Endothelial cell of umbilical vein (primary cell): ENCODE results near the gene PPFIA2. TPM values are rescaled to one million over a fixed set of nuclear protein-coding genes. Genes with fewer than 3 reads are reported as not detected.

Experiments
- BruUV-seq: library from RNA; stranded (reverse); fragments of 400-500 nt; replicated peaks from 2 replicates; lab custom pipeline; 2021; lab: Mats Ljungman, UMichigan
- CTCF ChIA-PET: fragments of 300-600, 350-600 bp; sonication (Branson Sonifier 250); formaldehyde crosslinking; loops from one replicate; lab custom pipeline; 2021; ENCODE audit warnings: antibody characterized with exemption, inconsistent platforms; lab: Charles Lee
- POLR2A ChIA-PET: fragments of 300-600, 350-600 bp; sonication (Branson Sonifier 250); formaldehyde crosslinking; loops from one replicate; lab custom pipeline; 2021; ENCODE audit warnings: antibody characterized with exemption, inconsistent platforms; lab: Charles Lee
- DNase-seq: peaks from one replicate; pipeline ENCODE4 v3.0.0-alpha.2; 2011; ENCODE audit warnings: low read depth, low spot score
- FAIRE-seq: peaks from 2 replicates; lab custom pipeline; 2011; peaks lifted over from hg19 to GRCh38; lab: Jason Lieb, UNC
- H2AFZ ChIP-seq: 2 replicates; pipeline ENCODE4 v1.6.0; 2012; ENCODE audit warnings: low read depth, low read length, control low read depth, inconsistent platforms
- H3K27ac ChIP-seq: 2 replicates; pipeline ENCODE4 v1.5.1; 2011; ENCODE audit warnings: low read depth, mild to moderate bottlenecking, control low read depth, low read length, moderate library complexity; ENCODE audit not compliant: insufficient read depth
- H3K27me3 ChIP-seq, 2 experiments: 2 replicates each; pipeline versions ENCODE4 v1.6.0 to v1.6.1; 2011; ENCODE audit warnings: low read length in 2 of 2, mixed read lengths in 1 of 2; ENCODE audit not compliant: control insufficient read depth in 2 of 2, insufficient read depth in 2 of 2
- H3K36me3 ChIP-seq, 2 experiments: 2 replicates in 1 of 2; 3 replicates in 1 of 2; pipeline ENCODE4 v1.5.1; 2011; ENCODE audit warnings: low read length in 2 of 2, mild to moderate bottlenecking in 1 of 2, moderate library complexity in 1 of 2; ENCODE audit not compliant: control insufficient read depth in 2 of 2, insufficient read depth in 2 of 2; ENCODE audit errors: extremely low read depth in 1 of 2
- H3K4me1 ChIP-seq: 3 replicates; pipeline ENCODE4 v1.5.1; 2011; ENCODE audit warnings: mild to moderate bottlenecking, low read length; ENCODE audit not compliant: control insufficient read depth, insufficient read depth; ENCODE audit errors: extremely low read depth
- H3K4me2 ChIP-seq: 2 replicates; pipeline ENCODE4 v1.6.1; 2011; ENCODE audit warnings: low read length, control low read depth, mixed read lengths; ENCODE audit not compliant: insufficient read depth
- H3K4me3 ChIP-seq, 3 experiments: fragments of 200-600 bp in 1 of 3; sonication (generic), shearing (Covaris generic) in 1 of 3; replicated peaks in 1 of 3; 2 replicates each; pipeline ENCODE4 v1.5.1; 2011 to 2016; ENCODE audit warnings: control low read depth in 3 of 3, low read length in 3 of 3, mild to moderate bottlenecking in 2 of 3, inconsistent platforms in 1 of 3, low read depth in 1 of 3, moderate library complexity in 1 of 3; ENCODE audit not compliant: insufficient read depth in 1 of 3
- H3K79me2 ChIP-seq: 2 replicates; pipeline ENCODE4 v1.6.0; 2012; ENCODE audit warnings: low read length, inconsistent platforms; ENCODE audit not compliant: control insufficient read depth, insufficient read depth
- H3K9ac ChIP-seq: replicated peaks from 2 replicates; pipeline ENCODE3; 2011; ENCODE audit warnings: low read length, control low read depth; ENCODE audit not compliant: insufficient read depth; ENCODE audit errors: extremely low read depth
- H3K9me1 ChIP-seq: replicated peaks from 3 replicates; pipeline ENCODE4 v1.6.0; 2011; ENCODE audit warnings: mild to moderate bottlenecking, low read length; ENCODE audit not compliant: control insufficient read depth, insufficient read depth; ENCODE audit errors: extremely low read depth
- H3K9me3 ChIP-seq: replicated peaks from 2 replicates; pipeline ENCODE4 v1.5.1; 2012; ENCODE audit warnings: low read length, inconsistent platforms; ENCODE audit not compliant: control insufficient read depth, insufficient read depth
- H4K20me1 ChIP-seq: replicated peaks from 2 replicates; pipeline ENCODE3; 2011; ENCODE audit warnings: mild to moderate bottlenecking, low read length; ENCODE audit not compliant: control insufficient read depth, insufficient read depth; ENCODE audit errors: extremely low read depth
- EZH2 ChIP-seq: IDR thresholded peaks from 2 replicates; pipeline ENCODE4 v1.6.1; 2012; ENCODE audit warnings: borderline replicate concordance, low read depth, mild to moderate bottlenecking, moderate library complexity, low read length, inconsistent platforms; ENCODE audit not compliant: severe bottlenecking
- FOS ChIP-seq: IDR thresholded peaks from 2 replicates; pipeline ENCODE4 v1.6.1; 2011; ENCODE audit warnings: mild to moderate bottlenecking, low read length, moderate library complexity, borderline replicate concordance; ENCODE audit not compliant: insufficient read depth
- GATA2 ChIP-seq: IDR thresholded peaks from 2 replicates; pipeline ENCODE4 v1.7.0; 2011; ENCODE audit warnings: low read depth, mild to moderate bottlenecking, moderate library complexity, mixed read lengths, low read length; ENCODE audit not compliant: insufficient read length, insufficient read depth
- JUN ChIP-seq: IDR thresholded peaks from 2 replicates; pipeline ENCODE4 v1.6.1; 2011; ENCODE audit warnings: borderline replicate concordance, low read depth; ENCODE audit not compliant: insufficient read length, insufficient read depth
- MYC ChIP-seq: IDR thresholded peaks from one replicate; pipeline ENCODE4 v1.6.1; 2011; ENCODE audit warnings: mild to moderate bottlenecking, low read depth, low read length
- POLR2A ChIP-seq: IDR thresholded peaks from 2 replicates; pipeline ENCODE4 v1.6.1; 2012; ENCODE audit warnings: low read depth, mild to moderate bottlenecking, control low read depth, low read length
- POLR2AphosphoS5 ChIP-seq: IDR thresholded peaks from 2 replicates; pipeline ENCODE4 v1.6.1; 2012; ENCODE audit warnings: low read depth, mild to moderate bottlenecking, control low read depth, low read length, moderate library complexity; ENCODE audit not compliant: insufficient read depth
- dilution Hi-C: fragments of 300-500 bp; cut with MboI; formaldehyde crosslinking; loops from one replicate; pipeline ENCODE4 v1.15.0; 2019; ENCODE audit warnings: low sequenced_read_pairs; ENCODE audit not compliant: extremely low pct_ligation_motif_present
- intact Hi-C: fragments of 100-400 bp; cut with micrococcal nuclease; formaldehyde crosslinking; loops from one replicate; pipeline ENCODE4 v1.10.0; 2022
- polyA plus RNA-seq, 4 experiments: library from polyadenylated mRNA; depleted of rRNA in 3 of 4; stranded (reverse) in 3 of 4; unstranded in 1 of 4; fragments of >200 nt; gene quantifications; 2 replicates each; pipeline versions ENCODE4 v1.2.1 to v1.2.3, GENCODE V29; 2011 to 2012; ENCODE audit warnings: missing spikeins in 1 of 4
- total RNA-seq: library from RNA; stranded (reverse); gene quantifications from 2 replicates; pipeline ENCODE4 v1.2.3, GENCODE V29; 2021
- TF ChIP-seq, protein P1 (sequence below): IDR thresholded peaks from 2 replicates; pipeline ENCODE4 v1.6.1; 2011; ENCODE audit not compliant: insufficient read depth, insufficient read length
- TF ChIP-seq, protein P2 (sequence below), 2 donors: IDR thresholded peaks; 1 replicate in 1 of 2; 2 replicates in 1 of 2; pipeline ENCODE4 v1.5.1; 2011; ENCODE audit warnings: low read length in 2 of 2, mild to moderate bottlenecking in 2 of 2, moderate library complexity in 2 of 2, control low read depth in 1 of 2, inconsistent platforms in 1 of 2, low read depth in 1 of 2; ENCODE audit not compliant: insufficient read depth in 1 of 2; ENCODE audit errors: extremely low read depth in 1 of 2

PPFIA2 gene
- total and polyA plus RNA-seq, 2 donors (not counting 3 experiments of a cell fraction or from before 2014, with no cell fraction given), result not detected

DNA sequence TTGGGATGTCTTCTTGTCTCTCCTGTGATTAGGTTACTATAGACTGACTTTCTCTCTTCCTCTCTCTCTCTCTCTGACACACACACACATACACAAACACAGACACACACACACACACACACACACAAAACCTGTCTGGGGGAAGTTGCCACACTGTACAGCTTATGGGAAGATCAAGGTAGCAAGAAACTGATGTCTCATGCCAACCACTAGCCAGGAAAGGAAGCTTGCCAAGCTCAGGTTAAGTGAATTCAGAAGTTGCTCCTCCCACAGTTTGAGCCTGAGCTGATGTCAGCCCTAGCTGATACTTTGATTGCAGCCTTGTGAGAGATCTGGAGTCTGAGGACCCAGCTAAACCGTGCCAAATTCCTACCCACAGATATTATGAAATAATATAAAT lies 67.1 kb downstream of the PPFIA2 start:
- ChIA-PET POLR2A (no interaction called here), CTCF (no interaction called here)
- intact Hi-C loops, result no loop called here

More for the DNA sequence above, 67.1 kb downstream of the PPFIA2 start:
- Histone ChIP-seq H3K27me3 (no peaks in the 10 kb centered on the region), H3K36me3 (no peaks in the 10 kb centered on the region), H3K4me2 (no peak overlapping the region), H3K4me3 (no peak overlapping the region), H3K9me3 (no peaks in the 10 kb centered on the region), H2AFZ (no peak overlapping the region), H3K9ac (no peak overlapping the region), H3K4me1 (no peaks in the 10 kb centered on the region), H3K9me1 (no peaks in the 10 kb centered on the region), H3K79me2 (no peaks in the 10 kb centered on the region), H4K20me1 (no peaks in the 10 kb centered on the region), H3K27ac (no peak overlapping the region)
- dilution Hi-C loops, result no loop called here
- TF ChIP-seq POLR2A, result no peak
- TF ChIP-seq MYC, result no peak
- no peak for TF ChIP-seq FOS
- no peak for TF ChIP-seq POLR2AphosphoS5
- TF ChIP-seq JUN, result no peak
- TF ChIP-seq, protein P1, sequence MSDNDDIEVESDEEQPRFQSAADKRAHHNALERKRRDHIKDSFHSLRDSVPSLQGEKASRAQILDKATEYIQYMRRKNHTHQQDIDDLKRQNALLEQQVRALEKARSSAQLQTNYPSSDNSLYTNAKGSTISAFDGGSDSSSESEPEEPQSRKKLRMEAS, result no peak
- TF ChIP-seq, protein P2, sequence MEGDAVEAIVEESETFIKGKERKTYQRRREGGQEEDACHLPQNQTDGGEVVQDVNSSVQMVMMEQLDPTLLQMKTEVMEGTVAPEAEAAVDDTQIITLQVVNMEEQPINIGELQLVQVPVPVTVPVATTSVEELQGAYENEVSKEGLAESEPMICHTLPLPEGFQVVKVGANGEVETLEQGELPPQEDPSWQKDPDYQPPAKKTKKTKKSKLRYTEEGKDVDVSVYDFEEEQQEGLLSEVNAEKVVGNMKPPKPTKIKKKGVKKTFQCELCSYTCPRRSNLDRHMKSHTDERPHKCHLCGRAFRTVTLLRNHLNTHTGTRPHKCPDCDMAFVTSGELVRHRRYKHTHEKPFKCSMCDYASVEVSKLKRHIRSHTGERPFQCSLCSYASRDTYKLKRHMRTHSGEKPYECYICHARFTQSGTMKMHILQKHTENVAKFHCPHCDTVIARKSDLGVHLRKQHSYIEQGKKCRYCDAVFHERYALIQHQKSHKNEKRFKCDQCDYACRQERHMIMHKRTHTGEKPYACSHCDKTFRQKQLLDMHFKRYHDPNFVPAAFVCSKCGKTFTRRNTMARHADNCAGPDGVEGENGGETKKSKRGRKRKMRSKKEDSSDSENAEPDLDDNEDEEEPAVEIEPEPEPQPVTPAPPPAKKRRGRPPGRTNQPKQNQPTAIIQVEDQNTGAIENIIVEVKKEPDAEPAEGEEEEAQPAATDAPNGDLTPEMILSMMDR (IDR thresholded peaks at IDR 0.05; ENCODE audit: extremely low read depth in 1 of 2, insufficient read depth in 1 of 2, low read depth in 1 of 2, low read length in 2 of 2), result no peak
- no peak for TF ChIP-seq GATA2
- TF ChIP-seq EZH2, result no peak
- FAIRE-seq, result no peak
- no TSS peak for BruUV-seq
- no peak for DNase-seq
